CD14-positive monocyte (primary cell): ENCODE measurements around the gene MCRIP1. TPM values are rescaled to one million over a fixed set of nuclear protein-coding genes. Genes with fewer than 3 reads are reported as not detected.
A peak's percentile ranks its signal among the peaks of the same experiment; 100 is the strongest.

ENCODE experiments used
- DNase-seq, 3 donors: peaks; one replicate each; pipeline ENCODE4 v3.0.0-alpha.2; 2011 to 2022
- H2AFZ ChIP-seq: 2 replicates; pipeline ENCODE4 v1.6.0; 2012; ENCODE audit warnings: mild to moderate bottlenecking, low read depth, low read length, inconsistent platforms; ENCODE audit not compliant: insufficient read depth, poor library complexity, severe bottlenecking
- H3K27ac ChIP-seq, 2 donors: 1 replicate in 1 of 2; 2 replicates in 1 of 2; pipeline ENCODE4 v1.5.1; 2012 to 2013; ENCODE audit warnings: low read length in 2 of 2, control low read depth in 1 of 2, inconsistent platforms in 1 of 2, low read depth in 1 of 2, mild to moderate bottlenecking in 1 of 2
- H3K27me3 ChIP-seq, 2 donors: one replicate each; pipeline versions ENCODE4 v1.6.0 to v1.6.1; 2011 to 2013; ENCODE audit warnings: low read length in 2 of 2; ENCODE audit not compliant: control insufficient read depth in 2 of 2, insufficient read depth in 2 of 2
- H3K36me3 ChIP-seq, 2 donors: replicated peaks in 1 of 2; 1 replicate in 1 of 2; 2 replicates in 1 of 2; pipeline versions ENCODE4 v1.5.1 to v1.6.1; 2012 to 2013; ENCODE audit warnings: low read length in 2 of 2, control low read depth in 1 of 2, inconsistent platforms in 1 of 2, mild to moderate bottlenecking in 1 of 2; ENCODE audit not compliant: insufficient read depth in 2 of 2, control insufficient read depth in 1 of 2
- H3K4me1 ChIP-seq, 2 donors: 1 replicate in 1 of 2; 2 replicates in 1 of 2; pipeline versions ENCODE4 v1.5.1 to v1.6.1; 2012 to 2013; ENCODE audit warnings: low read length in 2 of 2, control low read depth in 1 of 2, inconsistent platforms in 1 of 2, mild to moderate bottlenecking in 1 of 2, moderate library complexity in 1 of 2; ENCODE audit not compliant: insufficient read depth in 2 of 2, control insufficient read depth in 1 of 2
- H3K4me2 ChIP-seq: replicated peaks from 2 replicates; pipeline ENCODE3; 2012; ENCODE audit warnings: low read length, moderate library complexity, mild to moderate bottlenecking; ENCODE audit not compliant: poor library complexity, severe bottlenecking; ENCODE audit errors: extremely low read depth
- H3K4me3 ChIP-seq, 3 experiments: fragments of 200-600 bp in 1 of 3; sonication (generic) in 1 of 3; replicated peaks in 1 of 3; 1 replicate in 2 of 3; 2 replicates in 1 of 3; pipeline ENCODE4 v1.5.1; 2011 to 2013; ENCODE audit warnings: low read length in 3 of 3, mild to moderate bottlenecking in 3 of 3, control low read depth in 2 of 3, low read depth in 2 of 3, inconsistent platforms in 1 of 3, moderate library complexity in 1 of 3
- H3K79me2 ChIP-seq: 2 replicates; pipeline ENCODE4 v1.6.0; 2012; ENCODE audit warnings: mild to moderate bottlenecking, control low read depth, inconsistent platforms, low read length, moderate library complexity; ENCODE audit not compliant: insufficient read depth
- H3K9ac ChIP-seq: 2 replicates; pipeline ENCODE4 v1.6.0; 2017; ENCODE audit warnings: low read length, mild to moderate bottlenecking; ENCODE audit not compliant: insufficient read depth, poor library complexity, severe bottlenecking
- H3K9me3 ChIP-seq, 2 donors: replicated peaks in 1 of 2; 1 replicate in 1 of 2; 2 replicates in 1 of 2; pipeline versions ENCODE4 v1.5.1 to v1.6.1; 2012 to 2013; ENCODE audit warnings: low read length in 2 of 2, control low read depth in 1 of 2; ENCODE audit not compliant: control insufficient read depth in 1 of 2, insufficient read depth in 1 of 2
- H4K20me1 ChIP-seq: 2 replicates; pipeline ENCODE4 v1.6.0; 2012; ENCODE audit warnings: mild to moderate bottlenecking, low read length, control low read depth, moderate library complexity; ENCODE audit not compliant: insufficient read depth
- H3K27ac Mint-ChIP-seq, 7 donors: one replicate each; pipeline ENCODE4 v1.8.0; 2020; ENCODE audit warnings: mild to moderate bottlenecking in 7 of 7, mixed read lengths in 7 of 7, moderate library complexity in 6 of 7, inconsistent platforms in 2 of 7
- H3K27me3 Mint-ChIP-seq, 3 donors: one replicate each; pipeline ENCODE4 v1.8.0; 2021 to 2022; ENCODE audit warnings: low read depth in 3 of 3, mild to moderate bottlenecking in 3 of 3, mixed read lengths in 3 of 3, moderate library complexity in 3 of 3, inconsistent platforms in 1 of 3
- H3K36me3 Mint-ChIP-seq, 2 donors: one replicate each; pipeline ENCODE4 v1.8.0; 2020; ENCODE audit warnings: mixed read lengths in 2 of 2, inconsistent platforms in 1 of 2, mild to moderate bottlenecking in 1 of 2
- H3K4me1 Mint-ChIP-seq: one replicate; pipeline ENCODE4 v1.8.0; 2020; ENCODE audit warnings: mild to moderate bottlenecking, mixed read lengths
- H3K4me3 Mint-ChIP-seq, 2 donors: one replicate each; pipeline ENCODE4 v1.8.0; 2020; ENCODE audit warnings: mild to moderate bottlenecking in 2 of 2, mixed read lengths in 2 of 2, moderate library complexity in 1 of 2
- H3K9me3 Mint-ChIP-seq, 7 donors: one replicate each; pipeline ENCODE4 v1.8.0; 2020 to 2022; ENCODE audit warnings: mixed read lengths in 7 of 7, mild to moderate bottlenecking in 6 of 7, moderate library complexity in 6 of 7, inconsistent platforms in 2 of 7
- WGBS: methylation state at CpG from one replicate; pipeline ENCODE4 v1.1.5; 2013; ENCODE audit warnings: missing lambda C conversion rate; ENCODE audit not compliant: insufficient coverage; 5-methylcytosine and 5-hydroxymethylcytosine counted together
- intact Hi-C, 2 donors: fragments of 100-400 bp; cut with micrococcal nuclease; formaldehyde crosslinking; loops; one replicate each; pipeline versions ENCODE4 v1.15.0 to v1.15.1; 2023
- polyA plus RNA-seq, 3 donors: library from polyadenylated mRNA; depleted of rRNA in 1 of 3; unstranded in 2 of 3; stranded (reverse) in 1 of 3; fragments of 300-500 nt in 2 of 3; fragments of >200 nt in 1 of 3; fragmentation: Illumina TruSeq in 2 of 3; gene quantifications; 1 replicate in 2 of 3; 2 replicates in 1 of 3; pipeline ENCODE4 v1.2.3, GENCODE V29; 2012 to 2021
- TF ChIP-seq, protein P1 (sequence below): fragments of 200-600 bp; IDR thresholded peaks from one replicate; pipeline ENCODE4 v1.8.0; 2022; ENCODE audit warnings: antibody characterized with exemption, mild to moderate bottlenecking

Gene MCRIP1
- polyA plus RNA-seq, 3 donors: 48.4 to 63.0 (median 48.5) TPM

DNA sequence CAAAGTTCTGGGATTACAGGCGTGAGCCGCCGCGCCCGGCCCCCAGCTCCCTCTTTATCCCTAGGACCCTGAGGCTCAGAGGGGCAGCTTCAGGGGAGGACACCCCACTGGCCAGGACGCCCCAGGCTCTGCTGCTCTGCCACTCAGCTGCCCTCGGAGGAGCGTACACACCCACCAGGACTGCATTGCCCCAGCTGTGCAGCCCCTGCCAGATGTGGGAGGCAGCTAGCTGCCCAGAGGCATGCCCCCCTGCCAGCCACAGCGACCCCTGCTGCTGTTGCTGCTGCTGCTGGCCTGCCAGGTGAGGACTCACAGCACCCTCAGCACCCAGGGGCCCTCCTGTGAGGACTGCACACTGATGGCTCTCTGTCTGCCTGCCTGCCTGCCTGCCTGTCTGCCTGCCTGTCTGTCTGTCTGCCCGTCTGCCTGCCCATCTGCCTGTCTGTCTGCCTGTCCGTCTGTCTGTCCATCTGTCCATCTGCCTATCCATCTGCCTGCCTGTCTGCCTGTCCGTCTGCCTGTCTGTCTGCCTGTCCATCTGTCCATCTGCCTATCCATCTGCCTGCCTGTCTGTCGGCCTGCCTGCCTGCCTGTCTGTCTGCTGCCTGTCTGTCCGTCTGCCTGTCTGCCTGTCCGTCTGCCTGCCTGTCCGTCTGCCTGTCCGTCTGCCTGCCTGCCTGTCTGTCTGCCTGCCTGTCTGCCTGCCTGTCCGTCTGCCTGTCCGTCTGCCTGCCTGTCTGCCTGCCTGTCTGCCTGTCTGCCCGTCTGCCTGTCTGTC is 24.1 kb downstream of the MCRIP1 start:
- peak overlapping the region in 2 of 7 donors; percentile 25 to 27 for H3K27ac Mint-ChIP-seq
- Histone ChIP-seq H3K27ac (no peak overlapping the region), H3K4me2 (no peak overlapping the region), H3K36me3 (no peaks in the 10 kb centered on the region), H2AFZ (no peak overlapping the region), H3K4me3 (no peak overlapping the region), H3K9me3 (no peaks in the 10 kb centered on the region), H3K79me2 (no peaks in the 10 kb centered on the region), H4K20me1 (no peaks in the 10 kb centered on the region), H3K27me3 (peaks cover 3 to 43% of the 10 kb centered on the region in 2 donors), H3K4me1 (no peaks in the 10 kb centered on the region), H3K9ac (no peak overlapping the region)
- no peaks in the 10 kb centered on the region for H3K36me3 Mint-ChIP-seq
- intact Hi-C loops: no loop called here
- peak overlapping the region in 1 of 2 donors; percentile 13 for H3K4me3 Mint-ChIP-seq
- H3K27me3 Mint-ChIP-seq: peaks cover 27 to 63% (median 49%) of the 10 kb centered on the region in 3 donors
- TF ChIP-seq, protein P1, sequence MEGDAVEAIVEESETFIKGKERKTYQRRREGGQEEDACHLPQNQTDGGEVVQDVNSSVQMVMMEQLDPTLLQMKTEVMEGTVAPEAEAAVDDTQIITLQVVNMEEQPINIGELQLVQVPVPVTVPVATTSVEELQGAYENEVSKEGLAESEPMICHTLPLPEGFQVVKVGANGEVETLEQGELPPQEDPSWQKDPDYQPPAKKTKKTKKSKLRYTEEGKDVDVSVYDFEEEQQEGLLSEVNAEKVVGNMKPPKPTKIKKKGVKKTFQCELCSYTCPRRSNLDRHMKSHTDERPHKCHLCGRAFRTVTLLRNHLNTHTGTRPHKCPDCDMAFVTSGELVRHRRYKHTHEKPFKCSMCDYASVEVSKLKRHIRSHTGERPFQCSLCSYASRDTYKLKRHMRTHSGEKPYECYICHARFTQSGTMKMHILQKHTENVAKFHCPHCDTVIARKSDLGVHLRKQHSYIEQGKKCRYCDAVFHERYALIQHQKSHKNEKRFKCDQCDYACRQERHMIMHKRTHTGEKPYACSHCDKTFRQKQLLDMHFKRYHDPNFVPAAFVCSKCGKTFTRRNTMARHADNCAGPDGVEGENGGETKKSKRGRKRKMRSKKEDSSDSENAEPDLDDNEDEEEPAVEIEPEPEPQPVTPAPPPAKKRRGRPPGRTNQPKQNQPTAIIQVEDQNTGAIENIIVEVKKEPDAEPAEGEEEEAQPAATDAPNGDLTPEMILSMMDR: no peak
- peaks cover 0 to 4% (median 2%) of the 10 kb centered on the region in 7 donors for H3K9me3 Mint-ChIP-seq
- 82% methylated on average over 20 of the region's 20 CpGs for WGBS
- no peaks in the 10 kb centered on the region for H3K4me1 Mint-ChIP-seq
- no peak for DNase-seq

DNA sequence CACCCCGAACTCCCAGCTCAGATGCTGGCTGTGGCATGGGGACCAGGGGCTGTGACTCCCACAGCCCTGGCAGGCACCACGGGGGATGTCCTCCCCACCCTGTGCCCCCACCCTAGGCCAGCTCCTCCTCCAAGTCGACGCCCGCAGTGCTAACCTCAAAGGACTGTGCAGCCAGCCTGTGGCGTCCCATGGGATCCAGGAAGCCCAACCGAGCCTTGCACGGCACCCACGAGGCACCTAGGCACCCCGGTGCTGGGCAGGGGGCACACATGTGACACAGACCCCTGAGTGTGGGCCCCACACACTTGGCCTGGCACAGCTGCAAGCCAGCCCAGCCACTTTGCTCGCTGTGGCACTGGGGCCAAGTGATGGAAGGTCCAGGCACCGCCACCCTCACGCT is 25.3 kb downstream of the MCRIP1 start:
- H3K79me2 ChIP-seq: no peaks in the 10 kb centered on the region
- no peaks in the 10 kb centered on the region for H3K36me3 ChIP-seq
- no peak overlapping the region for H3K27ac ChIP-seq
- H3K36me3 Mint-ChIP-seq: no peaks in the 10 kb centered on the region
- H3K9me3 ChIP-seq: peaks cover 4 to 6% of the 10 kb centered on the region in 2 donors
- H3K4me1 Mint-ChIP-seq: no peaks in the 10 kb centered on the region
- H3K4me1 ChIP-seq: no peaks in the 10 kb centered on the region
- TF ChIP-seq, protein P1: no peak
- WGBS: 61% methylated on average over 12 of the region's 13 CpGs
- H2AFZ ChIP-seq: no peak overlapping the region
- H3K27me3 ChIP-seq: peaks cover 11 to 53% of the 10 kb centered on the region in 2 donors
- H3K9ac ChIP-seq: no peak overlapping the region
- DNase-seq: no peak
- no peaks in the 10 kb centered on the region for H4K20me1 ChIP-seq
- H3K4me3 Mint-ChIP-seq: no peak overlapping the region
- peaks cover 0 to 8% (median 2%) of the 10 kb centered on the region in 7 donors for H3K9me3 Mint-ChIP-seq
- H3K27ac Mint-ChIP-seq: no peak overlapping the region
- no peak overlapping the region for H3K4me3 ChIP-seq
- no peak overlapping the region for H3K4me2 ChIP-seq
- intact Hi-C loops: no loop called here
- peaks cover 34 to 73% (median 56%) of the 10 kb centered on the region in 3 donors for H3K27me3 Mint-ChIP-seq
